Urothelium cell line (cell line): ENCODE data around the gene PPARA.
A peak's percentile ranks its signal among the peaks of the same experiment; 100 is the strongest.

Experiments used
- DNase-seq: peaks from one replicate; pipeline ENCODE4 v3.0.0; 2011; ENCODE audit warnings: low spot score, mixed read lengths
- FAIRE-seq: peaks from 2 replicates; lab custom pipeline; 2011; peaks lifted over from hg19 to GRCh38; lab: Jason Lieb, UNC

Gene PPARA

DNA sequence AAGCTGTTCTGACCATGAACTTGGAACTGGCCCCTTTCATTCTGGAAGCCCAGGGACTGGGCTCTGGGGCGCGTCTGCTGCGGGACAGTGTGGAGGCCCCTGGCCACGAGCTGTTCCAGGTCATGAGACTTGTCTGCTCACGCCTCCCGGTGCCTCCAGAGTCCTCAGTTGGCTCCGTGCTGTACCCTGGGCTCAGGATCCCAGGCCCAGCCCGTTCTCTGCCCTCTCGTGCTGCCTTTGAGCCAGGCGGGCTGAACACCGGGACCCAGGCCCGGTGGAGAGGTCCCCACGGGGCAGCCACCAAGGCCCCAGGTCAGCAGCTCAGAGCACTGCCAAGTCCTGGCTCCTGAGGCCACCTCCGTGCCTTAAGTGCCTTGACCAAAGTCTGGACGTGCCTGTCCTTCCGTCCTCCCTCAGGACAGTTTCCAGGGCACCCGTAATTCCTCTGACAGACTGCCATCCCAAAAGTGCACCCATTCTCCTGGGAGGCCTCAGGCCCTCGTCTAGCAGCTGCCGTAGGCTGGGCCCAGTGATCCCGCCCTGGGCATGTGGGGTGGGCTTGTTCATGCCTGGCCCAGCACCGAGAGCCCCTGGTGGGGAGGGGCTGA lies 36.3 kb upstream of the PPARA start:
- no peak for FAIRE-seq
- DNase-seq, result no peak

DNA sequence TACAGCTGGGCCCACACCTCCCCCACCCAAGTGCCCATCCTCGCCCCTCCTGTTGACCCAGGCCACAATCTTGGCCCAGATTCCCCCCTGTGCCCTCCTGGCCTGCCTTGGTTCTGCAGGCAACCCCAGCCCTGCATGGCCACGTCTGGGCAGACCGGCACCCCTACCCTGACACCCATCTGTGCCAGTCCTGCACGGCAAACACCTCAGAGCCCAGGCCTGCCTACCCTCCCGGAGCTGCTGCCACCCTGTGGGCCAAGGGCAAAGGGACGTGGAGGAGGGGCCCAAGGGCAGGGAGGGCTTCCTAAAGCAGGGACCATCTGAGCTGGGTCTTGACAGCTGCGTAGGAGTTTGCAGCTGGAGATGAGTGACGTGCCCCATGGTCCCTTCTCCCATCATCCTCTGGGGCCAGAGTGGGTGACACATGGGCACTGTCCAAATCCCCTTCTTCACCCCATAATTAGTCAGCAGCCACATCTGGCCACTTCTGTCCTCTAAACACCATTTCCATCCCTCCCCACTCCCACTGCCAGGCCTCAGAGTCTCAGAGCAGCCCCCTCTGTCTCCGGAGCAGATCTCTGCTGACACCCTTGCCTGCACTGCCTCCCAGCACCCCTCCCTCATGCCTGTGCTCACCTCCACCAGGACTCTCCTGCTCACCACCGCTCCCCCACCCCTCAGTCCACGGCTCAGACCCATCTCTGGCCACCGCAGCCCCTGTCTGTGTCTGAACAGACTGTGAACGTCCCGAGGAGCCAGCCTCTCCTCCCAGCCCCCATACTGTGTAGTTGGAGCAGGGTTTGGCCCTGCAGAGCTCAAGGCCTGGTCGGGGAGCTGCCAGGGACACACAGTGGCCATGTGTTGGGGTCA lies 35.6 kb upstream of the PPARA start:
- no peak for DNase-seq
- FAIRE-seq, result peak; percentile 52

DNA sequence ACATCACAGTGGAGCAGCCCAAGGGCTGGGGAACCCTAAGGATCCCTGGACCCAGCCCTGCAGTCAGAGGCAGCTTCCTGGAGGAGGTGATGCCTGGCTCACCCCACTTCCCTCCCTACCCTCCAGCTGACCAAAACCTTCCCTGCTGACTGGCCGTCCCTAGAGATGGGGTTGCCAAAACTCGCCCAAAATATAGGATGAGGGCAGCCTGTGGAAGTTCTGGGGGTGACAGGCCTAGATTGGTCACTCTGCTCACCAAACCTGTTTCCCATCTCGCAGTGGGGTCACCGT lies 35.0 kb upstream of the PPARA start:
- FAIRE-seq (peak; percentile 63), DNase-seq (no peak)

DNA sequence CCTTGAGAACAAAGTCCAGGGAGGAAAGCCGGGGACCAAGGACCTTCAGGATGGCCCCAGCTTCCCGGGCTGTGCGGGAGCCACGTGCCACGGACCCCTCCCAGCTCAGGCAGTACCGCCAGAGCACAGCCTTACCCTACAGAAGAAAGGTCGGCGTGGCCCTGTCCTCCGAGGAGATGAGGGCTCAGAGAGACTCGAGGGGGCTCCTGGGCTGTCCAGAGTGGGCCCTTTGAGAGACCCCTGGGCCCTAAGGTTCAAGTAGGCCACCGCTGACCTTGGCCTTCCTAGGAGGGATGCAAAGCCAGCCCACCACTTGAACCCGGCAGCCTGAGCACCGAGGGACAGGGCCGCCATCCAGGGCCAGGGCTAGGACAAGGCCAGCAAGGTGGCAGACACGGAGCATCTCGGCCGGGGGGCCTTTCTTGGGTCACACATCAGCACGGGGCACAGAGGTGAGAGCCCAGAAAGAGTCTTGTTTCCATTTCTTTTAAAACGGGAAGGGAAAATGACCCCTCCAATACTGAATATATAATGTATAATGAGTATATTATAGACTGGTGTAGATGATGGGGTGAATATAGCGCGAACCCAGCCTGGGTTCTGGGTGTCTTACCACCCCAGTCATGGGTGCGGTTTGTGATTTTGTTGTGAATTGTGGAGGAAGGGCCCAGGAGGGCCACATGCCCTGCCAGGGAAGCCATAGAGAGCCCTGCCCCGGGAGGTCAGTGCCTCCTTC lies 34.4 kb upstream of the PPARA start:
- no peak for FAIRE-seq

DNA sequence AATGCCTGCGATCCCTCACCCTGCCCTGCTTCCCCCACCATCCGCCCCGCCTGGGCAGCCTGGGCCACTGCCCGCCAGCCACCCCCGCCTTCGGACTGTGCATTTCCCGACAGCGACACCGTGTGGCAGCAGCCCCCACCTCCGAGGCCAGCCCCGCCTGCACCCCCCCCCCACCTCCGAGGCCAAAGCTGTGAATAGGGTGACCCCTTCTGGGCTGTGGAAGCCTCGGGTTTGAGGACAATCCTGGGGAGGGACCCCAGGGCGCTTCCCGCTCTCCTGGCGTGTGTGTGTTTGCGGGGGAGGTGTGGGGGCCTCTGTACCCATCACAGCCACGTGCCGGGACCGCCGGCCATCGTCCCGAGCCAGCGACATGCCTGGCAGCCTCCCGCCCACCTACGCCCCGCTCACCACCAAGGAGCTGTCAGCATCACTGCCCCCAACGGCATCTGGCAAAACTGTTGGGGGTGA lies 33.8 kb upstream of the PPARA start:
- peak; percentile 98 for FAIRE-seq
- peak; percentile 96 for DNase-seq

More for the DNA sequence above, 34.4 kb upstream of the PPARA start:
- no peak for DNase-seq

DNA sequence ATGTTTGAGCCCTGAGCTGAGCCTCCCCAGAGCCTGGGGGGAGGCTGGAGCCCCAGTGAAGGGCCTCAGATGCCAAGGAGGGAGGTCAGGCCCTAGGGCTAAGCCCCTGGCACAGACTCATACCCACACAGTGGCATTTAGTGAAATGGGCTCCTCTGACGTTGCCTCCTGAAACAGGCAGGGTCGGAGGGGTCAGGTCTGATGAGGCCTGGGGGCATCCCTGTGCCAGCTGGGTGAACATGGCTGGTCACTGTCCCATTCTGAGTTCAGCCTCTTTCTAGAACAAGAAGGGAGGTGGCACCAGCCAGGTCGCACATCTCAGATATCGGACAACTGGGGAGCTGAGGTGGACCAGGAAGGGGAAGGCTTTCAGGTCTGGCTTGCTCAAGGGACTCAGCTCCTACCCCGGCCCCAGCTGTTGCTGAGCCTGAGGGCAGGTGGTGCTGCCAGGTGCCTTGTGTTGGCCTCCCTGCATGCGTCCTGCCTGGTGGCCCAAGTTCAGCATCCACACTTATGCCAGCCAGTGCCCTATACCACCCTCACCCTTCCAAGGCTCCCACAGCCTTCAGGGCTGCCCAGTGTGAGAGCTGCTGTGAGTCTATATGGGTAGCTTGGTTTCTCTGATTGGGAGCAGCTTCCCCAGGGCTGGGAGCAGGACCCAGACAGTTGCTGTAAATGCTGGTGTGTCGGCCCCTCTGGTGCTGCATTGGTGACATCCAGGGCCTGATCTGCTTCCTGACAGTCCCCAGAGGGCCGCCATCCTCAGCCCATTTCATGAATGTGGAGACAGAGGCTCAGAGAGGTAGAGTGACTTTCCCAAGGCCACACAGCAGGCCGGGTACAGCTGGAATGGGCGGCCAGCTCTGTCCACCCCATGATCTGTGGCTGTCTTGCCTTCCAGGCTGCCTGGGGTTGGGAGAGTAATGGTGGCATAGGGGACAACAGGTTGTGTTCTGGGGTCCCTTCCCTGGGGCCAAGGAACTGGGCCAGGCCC lies 32.8 kb upstream of the PPARA start:
- DNase-seq (no peak), FAIRE-seq (peak; percentile 27)

DNA sequence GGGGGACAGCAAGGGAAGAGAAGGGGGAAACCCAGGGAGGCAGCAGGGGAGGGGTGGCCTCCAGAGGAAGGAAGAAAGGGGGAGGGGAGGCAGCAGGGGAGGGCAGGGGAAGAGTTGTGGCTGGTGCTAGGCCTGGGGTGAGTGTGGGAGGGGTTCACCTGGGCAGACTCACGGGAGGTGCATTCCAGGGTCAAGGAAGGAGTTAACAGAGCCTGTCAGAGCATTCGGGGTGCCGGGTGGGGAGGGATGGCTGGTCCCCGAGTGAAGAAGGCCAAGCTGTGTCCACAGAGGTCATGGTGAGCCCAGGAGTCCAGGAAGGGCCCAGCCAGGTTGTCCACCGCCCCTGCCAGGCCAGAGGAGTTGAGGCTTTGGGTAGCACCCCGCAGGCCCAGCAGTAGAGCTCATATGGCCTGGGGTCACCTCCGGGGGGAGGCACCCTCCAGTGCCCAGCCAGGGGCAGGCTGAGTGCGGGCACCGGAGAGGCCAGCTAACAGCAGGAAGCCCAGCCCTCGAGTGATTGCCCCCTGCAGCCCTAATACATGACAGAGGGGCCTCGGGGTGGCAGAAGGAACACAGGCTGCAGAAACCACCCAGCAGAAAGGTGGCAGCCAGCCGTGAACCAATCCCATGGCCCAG lies 31.1 kb upstream of the PPARA start:
- peak; percentile 44 for FAIRE-seq
- no peak for DNase-seq

DNA sequence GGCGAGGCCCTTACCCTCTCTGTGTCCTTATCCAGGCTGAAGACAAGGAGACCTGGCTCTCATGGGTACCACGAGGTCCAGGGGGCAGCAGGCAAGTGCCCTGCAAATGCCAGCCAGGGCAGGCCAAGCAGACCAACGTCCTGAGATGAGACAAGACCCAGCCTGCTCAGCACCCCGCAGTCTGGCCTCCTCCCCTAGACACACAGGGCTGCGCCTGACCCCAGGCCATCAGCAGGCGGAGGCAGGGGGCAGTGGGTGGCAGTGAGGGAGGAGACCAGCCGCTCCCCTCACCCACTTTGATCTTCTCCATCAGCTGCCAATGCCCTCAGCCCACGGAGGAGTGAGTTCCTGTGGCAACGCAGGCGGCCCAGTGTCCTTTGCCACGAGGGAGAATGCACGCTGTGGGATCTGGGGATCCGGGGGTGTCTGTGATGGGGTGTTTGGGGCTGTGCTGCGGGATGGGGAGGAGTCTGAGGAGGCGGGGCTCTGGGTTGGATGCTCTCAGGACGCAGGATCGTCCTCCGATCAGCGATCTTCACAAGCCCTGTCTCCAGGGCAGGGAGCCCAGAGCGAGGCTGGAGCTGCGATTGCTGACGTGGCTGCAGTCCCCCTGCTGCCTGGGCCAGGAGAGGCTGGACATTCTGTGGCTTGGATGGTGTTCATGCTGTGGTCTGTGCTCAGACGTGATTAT lies 30.5 kb upstream of the PPARA start:
- no peak for DNase-seq

DNA sequence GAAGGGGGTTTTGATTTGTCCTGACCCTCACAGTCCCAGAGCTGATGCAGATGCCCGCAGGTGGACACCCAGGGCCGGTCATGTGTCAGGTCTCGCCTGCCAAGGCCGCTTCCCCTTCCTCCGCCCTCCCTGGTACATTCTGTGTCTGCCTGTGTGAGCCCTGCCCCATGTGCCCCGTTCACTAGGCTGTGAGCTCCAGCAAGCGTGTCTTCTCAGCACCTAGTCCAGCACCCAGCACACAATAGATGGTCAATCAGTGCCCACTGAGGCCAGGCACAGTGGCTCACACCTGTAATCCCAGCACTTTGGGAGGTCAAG lies 29.9 kb upstream of the PPARA start:
- FAIRE-seq, result no peak
- no peak for DNase-seq

More for the DNA sequence above, 30.5 kb upstream of the PPARA start:
- FAIRE-seq, result no peak

DNA sequence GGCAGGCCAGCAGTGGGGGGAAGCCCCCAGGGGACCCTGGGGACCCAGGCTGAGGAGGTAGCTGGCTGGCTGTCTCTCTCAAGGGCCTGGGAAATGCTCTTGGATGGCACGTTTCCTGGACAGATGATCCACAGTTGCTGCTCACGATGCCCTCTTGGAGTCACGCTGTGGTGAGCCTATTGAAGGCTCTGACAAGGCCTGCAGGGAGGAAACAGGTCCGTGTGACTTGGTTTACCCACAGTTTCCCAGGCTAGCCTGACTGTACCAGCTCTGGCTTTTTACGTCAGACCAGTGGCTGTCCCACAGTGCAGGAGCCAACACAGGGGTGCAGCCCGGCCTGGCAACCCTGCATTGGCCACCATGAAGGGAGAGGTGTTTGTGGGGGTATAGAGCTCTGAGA lies 29.2 kb upstream of the PPARA start:
- FAIRE-seq, result no peak
- no peak for DNase-seq

DNA sequence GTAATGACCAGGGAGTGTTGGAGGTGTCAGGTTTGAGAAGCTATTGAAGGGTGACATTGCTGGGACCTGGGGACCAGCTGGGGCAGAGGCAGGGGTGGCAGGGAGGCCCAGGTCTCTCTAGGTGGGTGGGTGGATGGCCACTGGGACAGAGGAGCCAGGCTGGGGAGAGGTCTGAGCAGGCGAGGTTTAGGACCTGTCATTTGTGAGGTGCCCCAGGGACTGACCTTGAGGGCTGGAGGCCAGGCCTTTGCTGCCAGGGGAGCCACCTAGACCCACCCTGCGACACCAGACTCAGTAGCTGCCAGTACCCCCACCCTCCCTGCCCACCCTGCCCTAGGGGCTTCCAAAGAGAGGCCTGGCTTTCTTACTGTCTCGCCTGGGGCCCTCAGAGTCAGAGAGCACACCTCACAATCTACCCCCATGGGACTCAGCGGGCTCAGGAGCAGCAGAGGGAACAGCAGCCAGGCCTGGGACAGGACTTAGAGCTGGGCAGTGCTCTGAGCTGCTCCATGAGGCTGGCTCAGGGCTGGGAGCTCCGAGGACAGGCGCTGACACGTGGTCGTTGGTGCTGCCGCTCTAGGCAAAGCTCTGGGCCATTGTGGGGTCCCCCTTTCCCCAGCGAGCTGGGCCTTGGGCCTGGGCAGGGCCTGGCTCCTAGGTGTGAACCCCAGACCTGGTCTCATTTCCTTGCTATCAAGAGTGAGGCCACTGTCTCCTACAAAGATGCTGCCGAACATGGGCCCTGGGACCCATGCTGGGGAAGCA lies 28.6 kb upstream of the PPARA start:
- DNase-seq, result no peak
- no peak for FAIRE-seq

DNA sequence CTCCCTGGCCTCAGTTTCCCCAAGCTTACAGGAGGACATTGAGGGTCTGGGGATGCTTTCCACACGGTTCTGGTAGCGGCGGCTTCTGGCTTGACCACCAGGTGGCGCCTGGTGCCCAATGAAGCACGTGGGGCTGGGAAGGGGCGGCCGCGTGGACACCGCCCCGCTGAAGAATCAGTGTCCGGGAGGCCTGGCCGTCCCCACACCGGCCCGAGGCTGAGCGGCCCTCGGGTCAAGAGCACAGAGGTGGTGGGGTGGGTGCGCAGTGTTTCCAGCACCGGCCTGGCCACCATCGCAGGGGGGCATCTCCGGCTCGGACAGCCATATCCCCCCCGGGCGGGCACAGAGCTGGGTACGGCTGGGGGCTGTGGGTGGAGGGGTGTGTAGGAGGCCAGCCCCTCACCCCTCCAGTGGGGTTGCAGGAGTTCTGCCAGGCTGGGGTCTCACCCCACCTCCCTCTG lies 27.8 kb upstream of the PPARA start:
- no peak for FAIRE-seq
- peak; percentile 89 for DNase-seq

DNA sequence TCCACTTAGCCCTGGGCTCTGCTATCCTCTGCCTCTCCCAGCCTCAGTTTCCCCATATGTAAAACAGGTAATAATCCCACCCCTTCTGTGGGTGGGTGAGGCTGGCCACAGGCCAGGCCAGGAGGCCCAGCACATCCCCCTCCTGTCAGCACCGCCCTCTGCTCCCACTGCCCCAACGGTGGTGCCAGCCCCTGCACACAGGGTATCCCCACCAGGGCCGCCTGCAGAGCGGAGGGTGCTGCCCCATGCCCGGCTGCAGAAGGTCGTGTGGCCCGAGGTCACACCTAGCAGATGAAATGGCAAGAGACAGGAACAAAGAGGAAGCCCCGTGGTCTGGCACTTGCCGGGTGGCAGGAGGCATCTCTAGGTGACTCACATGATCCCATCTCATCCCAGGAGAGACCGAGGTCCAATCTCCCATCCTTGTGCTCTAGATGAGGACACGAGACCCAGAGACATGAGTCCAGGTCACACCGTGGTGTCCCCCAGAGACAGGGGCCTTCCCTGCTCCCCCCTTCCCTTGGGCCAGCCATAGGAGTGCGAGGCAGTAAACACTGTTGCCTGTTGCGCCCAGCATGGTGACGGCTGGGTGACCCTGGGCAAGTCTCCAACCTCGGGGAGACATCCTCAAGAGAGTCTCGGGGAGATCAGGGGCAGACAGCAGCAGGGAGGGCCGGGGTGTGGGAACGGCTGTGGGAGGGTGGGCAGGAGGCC lies 27.2 kb upstream of the PPARA start:
- DNase-seq (no peak), FAIRE-seq (peak; percentile 35)

DNA sequence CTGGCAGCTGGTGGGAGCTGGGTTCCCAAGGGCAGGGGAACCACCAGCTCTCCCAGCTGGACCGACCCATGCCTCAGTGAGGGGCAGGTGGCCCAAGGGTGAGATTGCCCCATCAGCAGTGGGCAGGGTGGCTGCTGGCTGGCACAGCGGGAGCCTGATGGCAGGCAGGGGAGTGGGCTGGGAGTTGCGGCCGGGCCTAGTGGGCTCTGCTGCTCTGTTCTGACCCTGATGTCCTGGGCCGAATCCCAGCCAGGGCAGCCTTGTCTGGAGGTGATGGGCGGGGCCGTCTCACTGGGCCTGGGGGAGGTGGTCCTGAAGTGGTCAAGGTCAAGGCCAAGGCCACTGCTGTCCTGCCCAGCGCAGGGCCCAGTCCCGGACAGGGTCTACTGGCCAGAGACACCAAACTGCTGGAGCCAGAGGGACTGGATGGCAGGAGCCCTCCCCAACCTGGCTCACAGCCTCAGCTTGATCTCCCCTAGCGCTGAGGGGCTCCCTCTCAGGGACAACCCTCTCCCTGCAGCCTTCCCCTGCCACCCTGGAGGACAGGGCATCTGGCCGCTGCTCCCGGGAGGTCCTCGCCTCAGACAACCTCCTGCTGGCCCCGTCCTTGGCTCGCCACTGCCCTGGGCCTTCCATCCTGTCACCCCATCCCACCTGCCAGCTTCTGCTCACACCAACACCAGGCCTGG lies 26.5 kb upstream of the PPARA start:
- FAIRE-seq (peak; percentile 30), DNase-seq (no peak)

DNA sequence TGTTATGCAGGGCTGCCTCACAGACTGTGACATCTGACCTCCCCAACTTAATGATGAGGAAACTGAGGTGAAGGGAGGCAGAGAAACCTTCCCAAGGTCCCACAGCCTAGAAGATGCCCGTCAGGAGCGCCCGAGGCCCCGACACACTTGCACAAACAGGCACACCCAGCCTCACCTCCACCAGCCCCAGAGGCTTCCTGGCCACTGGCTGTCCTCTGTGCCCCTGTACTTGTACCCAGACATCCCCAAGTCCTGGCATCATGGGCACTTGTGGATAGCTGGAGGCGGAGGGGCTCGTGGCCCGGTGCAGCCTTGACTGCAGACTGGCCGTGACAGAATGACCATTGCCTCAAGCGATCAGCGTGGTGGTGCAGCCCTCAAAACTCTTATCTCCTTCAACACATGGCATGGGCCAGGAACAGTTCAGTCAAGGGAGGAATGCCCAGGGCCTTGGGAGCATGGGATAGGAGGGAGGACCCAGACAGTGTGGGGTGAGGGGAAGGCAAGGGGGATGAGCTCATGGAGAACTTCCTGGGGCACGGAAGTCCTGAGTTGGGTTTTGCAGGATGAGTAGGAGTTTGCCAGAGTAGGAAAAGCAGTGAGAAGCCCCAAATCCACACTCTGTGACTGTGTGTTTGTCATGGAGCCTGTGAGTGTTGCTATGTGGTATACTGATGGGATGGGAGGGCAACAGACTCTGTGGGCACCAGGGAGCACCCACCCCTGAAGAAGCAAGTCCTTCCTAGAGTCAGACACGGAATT lies 25.8 kb upstream of the PPARA start:
- FAIRE-seq, result no peak
- DNase-seq, result no peak

DNA sequence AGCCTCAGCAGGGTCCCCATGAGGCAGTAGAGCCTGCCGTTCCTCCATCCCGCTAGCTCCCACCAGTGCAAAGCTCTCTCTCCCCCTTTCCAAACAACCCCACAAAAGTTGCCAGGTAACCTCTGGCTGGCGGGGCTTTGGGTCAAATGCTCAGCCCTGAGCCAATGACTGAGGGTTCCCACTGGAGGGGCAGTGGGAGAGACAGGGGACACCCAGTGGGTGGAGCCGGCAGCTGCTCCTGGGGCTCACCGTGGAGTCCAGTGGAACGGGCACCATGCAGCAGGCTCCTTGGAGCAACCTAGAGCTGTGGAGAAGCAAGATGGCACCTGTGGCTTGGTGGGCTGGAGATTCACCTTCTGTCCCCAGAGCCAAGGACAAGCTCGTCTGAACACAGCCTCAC lies 25.0 kb upstream of the PPARA start:
- FAIRE-seq (no peak), DNase-seq (no peak)
